SK-N-DZ (cell line): ENCODE measurements around the gene TBC1D4.
A peak's percentile ranks its signal among the peaks of the same experiment; 100 is the strongest.
"Not testable (repeated sequence)": the region's sequence is repeated elsewhere in the genome, so short reads cannot be mapped to it uniquely, and the experiment has no call there.

Experiments
- DNase-seq: peaks from one replicate; pipeline ENCODE4 v3.0.0-alpha.2; 2015; ENCODE audit warnings: low spot score

The TBC1D4 gene

GRCh38 chr13:75363371-75363770 lies 118.6 kb downstream of the TBC1D4 start:
- DNase-seq, result no peak

GRCh38 chr13:75362026-75362425 lies 119.9 kb downstream of the TBC1D4 start:
- no peak for DNase-seq

- DNase-seq, result no peak
Observed at GRCh38 chr13:75360170-75360569, 121.8 kb downstream of the TBC1D4 start.

GRCh38 chr13:75359266-75359665 lies 122.7 kb downstream of the TBC1D4 start:
- DNase-seq, result no peak

- peak; percentile 53 for DNase-seq
Observed at GRCh38 chr13:75357576-75358289, 124.2 kb downstream of the TBC1D4 start.

GRCh38 chr13:75356421-75356820 lies 125.5 kb downstream of the TBC1D4 start:
- no peak for DNase-seq

- no peak for DNase-seq
Observed at GRCh38 chr13:75355609-75356008, 126.4 kb downstream of the TBC1D4 start.

- DNase-seq, result no peak
Observed at GRCh38 chr13:75353781-75354193, 128.2 kb downstream of the TBC1D4 start.

GRCh38 chr13:75352641-75353327 lies 129.2 kb downstream of the TBC1D4 start:
- DNase-seq, result no peak

- not testable (repeated sequence) for DNase-seq
Observed at GRCh38 chr13:75351538-75351937, 130.4 kb downstream of the TBC1D4 start.

GRCh38 chr13:75347925-75348324 lies 134.0 kb downstream of the TBC1D4 start:
- DNase-seq, result no peak

- DNase-seq, result no peak
Observed at GRCh38 chr13:75347457-75347856, 134.5 kb downstream of the TBC1D4 start.

- no peak for DNase-seq
Observed at GRCh38 chr13:75345193-75345592, 136.8 kb downstream of the TBC1D4 start.

- no peak for DNase-seq
Observed at GRCh38 chr13:75341028-75341427, 140.9 kb downstream of the TBC1D4 start.

GRCh38 chr13:75339635-75340374 lies 142.2 kb downstream of the TBC1D4 start:
- no peak for DNase-seq

GRCh38 chr13:75334634-75335447 lies 147.1 kb downstream of the TBC1D4 start:
- DNase-seq, result no peak

GRCh38 chr13:75333103-75333502 lies 148.9 kb downstream of the TBC1D4 start:
- no peak for DNase-seq

GRCh38 chr13:75331792-75332349 lies 150.1 kb downstream of the TBC1D4 start:
- no peak for DNase-seq

GRCh38 chr13:75330770-75331169 lies 151.2 kb downstream of the TBC1D4 start:
- no peak for DNase-seq

GRCh38 chr13:75329723-75330122 lies 152.2 kb downstream of the TBC1D4 start:
- no peak for DNase-seq

GRCh38 chr13:75329097-75329496 lies 152.9 kb downstream of the TBC1D4 start:
- no peak for DNase-seq
